Measurements from ENCODE around the gene SYNPR.
"Not testable (repeated sequence)": the region's sequence is repeated elsewhere in the genome, so short reads cannot be mapped to it uniquely, and the experiment has no call there.

The SYNPR gene

DNA sequence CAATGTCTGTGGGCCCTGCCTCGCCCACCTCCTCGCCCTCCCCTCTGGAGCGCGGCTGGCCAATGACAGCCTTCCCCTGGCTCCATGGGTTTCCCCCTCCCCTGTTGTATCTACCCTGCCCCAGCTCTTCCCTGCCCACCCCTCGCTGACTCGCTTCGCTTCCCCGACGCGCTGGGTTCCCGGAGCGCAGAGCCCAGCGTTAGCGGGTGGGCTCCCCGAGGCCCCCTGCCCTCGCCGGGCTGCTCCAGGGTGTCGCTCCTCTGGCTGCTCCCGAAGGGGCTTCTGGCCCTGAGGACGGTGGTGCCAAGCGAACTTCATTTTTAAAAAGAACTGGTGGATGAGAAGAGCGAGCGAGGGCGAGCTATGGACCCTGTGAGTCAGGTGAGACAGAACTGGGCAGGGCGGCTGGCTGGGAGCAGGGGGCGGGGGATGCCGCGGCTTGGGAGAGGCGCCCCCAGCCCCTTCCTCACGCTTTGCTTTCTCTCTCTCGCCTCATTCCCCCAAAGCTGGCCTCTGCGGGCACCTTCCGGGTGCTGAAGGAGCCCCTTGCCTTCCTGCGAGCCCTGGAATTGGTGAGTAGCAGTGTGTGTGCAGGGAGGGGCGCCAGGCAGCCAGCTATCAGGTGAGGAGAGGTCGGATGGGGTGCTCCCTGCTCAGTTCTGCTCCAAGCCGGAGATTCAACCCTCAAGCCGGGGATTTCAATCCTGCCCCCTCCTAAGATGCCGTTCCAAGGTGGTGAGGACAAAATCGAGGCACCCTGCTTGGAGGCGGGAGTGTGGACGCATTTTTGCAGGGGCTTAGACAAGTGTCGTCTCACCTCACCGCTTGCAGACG lies at the start of gene SYNPR:
Gene SYNPR, plus strand, starts transcription at position 138 of the 834 bp plus-strand sequence.
- H3K27ac ChIP-seq, result no peak within 1 kb of the TSS
- DNase-seq (ENCODE audit: low read depth, low spot score), result no peak

- no peak overlapping the region for H3K27ac ChIP-seq
- DNase-seq (ENCODE audit: low read depth, low spot score), result no peak
Measured at GRCh38 chr3:63228677-63229076, 49.4 kb upstream of the SYNPR start.

DNA sequence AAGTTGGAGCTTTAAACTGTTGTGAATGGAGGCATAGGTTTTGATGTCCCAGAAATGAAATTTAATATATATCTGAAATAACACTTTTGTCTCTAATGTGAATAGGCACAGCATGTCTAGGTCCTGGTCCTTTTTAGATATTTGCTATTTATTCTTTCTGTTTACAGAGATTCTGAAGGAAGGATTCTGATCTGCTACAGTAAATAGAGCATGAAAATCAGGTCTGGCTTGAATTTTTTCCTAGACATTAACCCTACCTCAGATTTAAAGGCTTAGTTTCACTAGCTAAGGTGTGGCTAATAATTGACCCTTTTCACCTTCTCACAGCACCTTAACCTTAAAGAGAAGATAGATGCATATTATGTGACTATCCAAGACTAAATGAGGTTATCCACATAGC lies 48.0 kb upstream of the SYNPR start:
- no peak for DNase-seq (ENCODE audit: low read depth, low spot score)
- H3K27ac ChIP-seq, result no peak overlapping the region

DNA sequence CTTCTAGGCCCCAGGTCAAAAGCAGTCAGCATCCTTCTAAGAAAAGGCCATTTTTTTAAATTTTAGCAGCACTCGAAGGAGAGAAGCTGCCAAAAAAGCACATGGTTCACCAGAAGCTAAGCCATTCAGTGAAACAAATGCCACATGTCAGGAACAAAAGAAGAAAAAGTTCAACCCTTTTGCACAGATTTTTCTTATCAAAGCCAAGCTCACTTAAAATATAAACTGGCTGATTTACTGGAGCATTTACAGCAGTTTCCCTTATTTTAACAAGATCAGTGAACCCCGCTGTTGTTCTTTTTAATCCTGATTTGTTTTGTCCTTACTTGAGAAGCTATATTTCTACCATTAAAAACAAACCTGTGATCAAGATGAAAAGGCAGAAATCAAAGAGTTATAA lies 46.5 kb upstream of the SYNPR start:
- no peak for DNase-seq (ENCODE audit: low read depth, low spot score)
- H3K27ac ChIP-seq, result no peak overlapping the region

DNA sequence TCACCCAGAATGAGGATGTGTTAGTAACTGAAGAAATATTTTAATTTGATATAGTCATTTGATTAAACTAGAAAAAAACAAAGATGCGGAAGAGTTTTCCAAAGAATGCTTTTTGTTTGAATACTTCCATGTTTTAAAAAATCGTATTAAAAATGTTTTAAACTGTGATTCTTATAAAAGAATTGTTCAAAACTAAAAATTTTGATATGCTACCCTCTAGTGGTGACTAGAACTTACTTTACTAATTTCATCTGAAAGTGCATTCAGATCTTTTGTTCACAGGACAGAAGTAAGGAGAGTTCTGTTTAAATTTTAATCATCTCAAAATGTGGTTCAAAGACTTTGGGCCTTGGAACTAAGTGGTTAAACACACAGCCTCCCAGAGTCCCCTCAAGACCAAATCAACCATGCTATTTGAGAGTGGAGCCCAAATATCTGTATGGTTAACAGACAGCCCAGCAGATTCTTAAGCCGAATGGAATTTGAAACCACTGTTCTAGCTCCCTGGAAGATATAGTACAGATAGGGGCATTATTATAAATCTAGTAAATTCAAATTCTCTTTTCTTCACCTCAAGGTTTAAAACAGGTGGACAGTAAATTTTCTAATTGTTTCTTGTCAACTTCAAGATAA lies 45.2 kb upstream of the SYNPR start:
- no peak overlapping the region for H3K27ac ChIP-seq
- DNase-seq (ENCODE audit: low read depth, low spot score), result no peak

DNA sequence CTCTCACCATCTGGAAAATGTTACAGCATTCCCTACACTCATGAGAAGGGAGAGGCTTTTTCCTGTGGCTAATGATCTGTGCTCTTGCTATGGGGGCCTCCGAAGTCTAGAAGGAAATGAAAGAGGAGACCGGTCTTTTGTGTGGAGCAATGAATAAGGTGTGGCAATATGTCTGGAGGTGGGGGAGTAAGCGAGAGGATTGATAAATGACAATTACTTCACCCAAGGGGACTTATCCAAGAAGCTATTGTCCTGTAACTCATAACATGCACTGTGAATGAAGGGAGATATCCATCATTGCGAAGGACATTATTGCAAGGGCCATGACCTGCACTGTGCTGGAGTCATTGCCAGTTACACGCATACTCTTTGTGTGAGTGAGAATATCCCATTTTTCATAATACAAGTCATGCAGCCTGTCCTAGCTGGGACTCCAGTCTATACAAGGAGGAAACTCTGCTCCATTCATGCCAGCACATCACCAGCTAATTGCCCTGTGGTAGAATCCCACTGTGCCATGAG lies 37.7 kb upstream of the SYNPR start:
- no peak for DNase-seq (ENCODE audit: low read depth, low spot score)
- no peak overlapping the region for H3K27ac ChIP-seq

- DNase-seq (ENCODE audit: low read depth, low spot score), result no peak
- H3K27ac ChIP-seq, result no peak overlapping the region
Measured at GRCh38 chr3:63242124-63242523, 36.0 kb upstream of the SYNPR start.

DNA sequence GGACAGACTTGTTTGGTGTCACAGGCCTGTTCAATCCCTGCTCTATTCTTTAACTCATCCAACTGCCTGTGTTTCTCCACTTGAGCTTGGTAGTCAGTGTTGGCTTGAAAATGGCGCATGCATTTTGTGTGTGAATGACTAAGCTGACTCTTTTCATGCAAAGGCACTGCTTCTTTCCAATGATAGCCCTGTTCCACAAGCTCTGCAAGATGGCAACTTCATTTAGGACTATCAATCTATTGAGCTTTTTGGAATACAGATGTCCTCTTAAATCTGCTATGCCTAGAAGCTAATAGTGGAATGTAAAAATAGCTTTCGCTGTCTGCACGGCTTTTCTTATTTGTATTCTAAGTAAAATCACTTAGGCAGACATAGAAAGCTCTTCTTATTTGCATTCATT lies 33.6 kb upstream of the SYNPR start:
- DNase-seq (ENCODE audit: low read depth, low spot score), result no peak
- H3K27ac ChIP-seq, result no peak overlapping the region

DNA sequence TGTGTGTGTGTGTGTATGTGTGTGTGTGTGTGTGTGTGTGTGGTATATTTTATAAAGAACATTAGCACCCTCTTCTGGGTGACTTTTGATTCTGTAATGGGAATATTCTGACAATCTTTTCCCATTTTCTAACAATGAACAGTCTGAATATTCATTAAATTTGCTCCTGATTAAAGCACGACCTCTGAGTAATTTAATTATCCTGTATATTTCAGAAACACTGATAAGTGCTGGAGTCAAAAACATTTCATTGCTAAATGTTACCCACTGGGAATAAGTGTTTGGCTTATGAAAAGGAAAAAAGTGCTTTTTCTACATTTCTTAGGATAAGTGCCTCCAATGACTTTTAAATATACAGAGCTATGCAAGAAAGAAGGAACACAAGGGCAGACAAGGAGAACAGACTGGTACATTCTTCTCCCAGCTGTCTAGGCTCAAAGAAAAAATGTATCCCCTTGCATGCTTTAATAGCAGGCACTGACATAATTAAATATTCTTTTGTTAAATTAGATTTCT lies 32.3 kb upstream of the SYNPR start:
- H3K27ac ChIP-seq, result no peak overlapping the region
- DNase-seq (ENCODE audit: low read depth, low spot score), result no peak

GRCh38 chr3:63248015-63248414 lies 30.1 kb upstream of the SYNPR start:
- H3K27ac ChIP-seq, result no peak overlapping the region
- DNase-seq (ENCODE audit: low read depth, low spot score), result no peak

- no peak overlapping the region for H3K27ac ChIP-seq
- DNase-seq (ENCODE audit: low read depth, low spot score), result no peak
Measured at GRCh38 chr3:63251499-63251898, 26.6 kb upstream of the SYNPR start.

DNA sequence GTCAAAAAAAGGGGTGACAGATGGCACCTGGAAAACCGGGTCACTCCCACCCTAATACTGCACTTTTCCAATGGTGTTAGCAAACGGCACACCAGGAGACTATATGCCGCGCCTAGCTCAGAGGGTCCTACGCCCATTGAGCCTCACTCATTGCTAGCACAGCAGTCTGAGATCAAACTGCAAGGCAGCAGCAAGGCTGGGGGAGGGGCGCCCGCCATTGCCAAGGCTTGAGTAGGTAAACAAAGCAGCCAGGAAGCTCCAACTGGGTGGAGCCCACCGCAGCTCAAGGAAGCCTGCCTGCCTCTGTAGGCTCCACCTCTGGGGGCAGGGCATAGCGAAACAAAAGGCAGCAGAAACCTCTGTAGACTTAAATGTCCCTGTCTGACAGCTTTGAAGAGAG lies 22.3 kb upstream of the SYNPR start:
- not testable (repeated sequence) for DNase-seq (ENCODE audit: low read depth, low spot score); H3K27ac ChIP-seq

- no peak overlapping the region for H3K27ac ChIP-seq
- DNase-seq (ENCODE audit: low read depth, low spot score), result no peak
Measured at GRCh38 chr3:63264716-63265115, 13.4 kb upstream of the SYNPR start.

DNA sequence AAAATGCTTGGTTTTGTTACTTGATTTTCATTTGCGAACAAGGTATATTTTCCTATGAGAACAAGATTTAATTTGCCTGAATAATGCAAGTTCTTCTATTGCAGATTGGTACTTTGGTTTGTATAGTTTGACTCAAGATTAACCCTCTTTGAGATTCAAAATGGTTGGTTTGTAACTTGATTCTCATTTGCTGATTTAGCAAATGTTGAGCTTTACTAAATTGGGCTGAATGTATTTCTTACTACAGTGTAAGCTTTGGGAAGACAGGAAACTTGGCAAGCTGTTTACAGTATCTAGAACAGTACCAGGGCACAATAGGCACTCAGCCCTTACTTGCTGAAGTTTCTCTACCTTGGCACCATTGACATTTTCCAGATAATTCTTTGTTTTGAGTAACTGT lies 3.7 kb upstream of the SYNPR start:
- no peak for DNase-seq (ENCODE audit: low read depth, low spot score)
- H3K27ac ChIP-seq, result no peak overlapping the region

DNA sequence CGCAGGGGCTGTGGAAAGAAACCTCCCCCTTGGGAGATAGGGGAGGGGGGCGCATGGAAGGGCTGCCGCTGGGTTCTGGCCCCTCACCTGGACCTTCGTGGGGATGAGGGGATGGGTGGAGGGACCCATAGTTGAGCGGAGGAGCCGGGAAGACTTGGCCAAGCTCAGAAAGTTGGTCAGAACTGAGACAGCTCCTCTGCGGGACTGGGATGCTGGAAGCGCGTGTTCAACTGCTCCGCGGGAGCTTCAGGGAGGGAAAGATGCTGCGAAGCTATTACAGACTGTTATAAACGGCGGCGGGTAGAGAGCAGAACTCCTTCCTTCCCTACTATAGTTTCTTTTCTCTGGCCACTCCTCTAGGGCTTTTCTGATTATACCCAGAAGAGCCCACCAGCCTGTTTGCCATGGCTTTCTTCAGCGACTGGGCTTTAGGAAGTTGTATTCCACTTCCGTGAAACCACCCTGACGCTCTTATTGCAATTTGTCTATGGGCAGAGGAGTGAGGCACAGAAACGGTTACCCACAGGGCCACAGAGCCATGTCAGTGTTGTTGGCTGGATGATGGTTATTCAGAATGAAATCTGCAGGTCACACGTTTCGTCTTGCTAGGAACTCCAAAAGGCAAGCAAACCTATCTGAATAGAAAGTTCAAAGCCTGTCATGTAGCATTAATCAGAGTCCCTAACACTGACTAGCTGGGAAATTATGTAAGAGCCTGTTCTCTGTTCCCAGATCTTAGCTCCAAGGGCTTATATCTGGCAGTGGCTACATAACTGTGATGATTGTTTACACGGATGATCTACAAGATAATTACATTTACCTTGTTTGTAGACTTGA lies 1.1 kb downstream of the SYNPR start:
- no peak overlapping the region for H3K27ac ChIP-seq
- DNase-seq (ENCODE audit: low read depth, low spot score), result no peak

DNA sequence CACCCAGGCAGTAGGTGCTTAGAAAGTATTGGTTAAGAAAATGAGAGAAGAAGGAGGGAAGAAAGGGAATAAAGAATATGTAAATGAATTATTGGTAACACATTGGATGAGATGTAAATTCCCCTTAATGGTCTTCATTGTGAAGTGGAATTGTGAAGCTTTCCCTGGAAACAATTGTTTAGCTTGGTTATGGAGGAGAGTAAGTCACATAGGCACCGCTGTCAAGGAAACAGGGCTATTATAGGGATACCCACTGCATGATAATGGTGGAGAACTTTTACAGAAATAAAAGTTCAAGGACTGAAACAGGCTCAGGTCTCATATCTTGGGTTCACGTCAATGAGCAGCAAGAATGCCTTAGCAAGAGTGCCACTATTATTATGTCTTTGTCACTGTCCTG lies 9.5 kb downstream of the SYNPR start:
- no peak overlapping the region for H3K27ac ChIP-seq
- no peak for DNase-seq (ENCODE audit: low read depth, low spot score)

DNA sequence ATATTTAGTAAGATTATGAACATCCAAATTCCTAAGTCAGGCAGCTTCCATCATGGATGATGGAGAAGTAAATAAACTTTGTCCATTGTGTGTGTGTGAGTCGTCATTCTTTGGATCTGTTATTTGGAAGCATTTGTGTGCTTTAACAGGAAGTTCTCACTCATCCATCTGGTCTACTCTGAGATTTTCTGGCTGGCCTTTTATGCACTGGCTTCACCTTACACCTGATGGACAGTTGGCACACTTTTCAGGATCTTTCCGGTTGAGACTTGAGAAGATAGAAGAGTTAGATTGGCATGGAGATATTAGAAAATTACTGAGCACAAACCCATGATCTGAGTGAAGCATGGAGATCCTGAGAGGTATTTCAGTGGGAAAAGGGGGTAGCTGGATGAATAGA lies 12.6 kb downstream of the SYNPR start:
- no peak overlapping the region for H3K27ac ChIP-seq
- no peak for DNase-seq (ENCODE audit: low read depth, low spot score)

- no peak overlapping the region for H3K27ac ChIP-seq
Measured at GRCh38 chr3:63294332-63294731, 16.2 kb downstream of the SYNPR start.

GRCh38 chr3:63295356-63295755 lies 17.2 kb downstream of the SYNPR start:
- H3K27ac ChIP-seq, result no peak overlapping the region
- DNase-seq (ENCODE audit: low read depth, low spot score), result no peak

More at GRCh38 chr3:63294332-63294731, 16.2 kb downstream of the SYNPR start:
- no peak for DNase-seq (ENCODE audit: low read depth, low spot score)

DNA sequence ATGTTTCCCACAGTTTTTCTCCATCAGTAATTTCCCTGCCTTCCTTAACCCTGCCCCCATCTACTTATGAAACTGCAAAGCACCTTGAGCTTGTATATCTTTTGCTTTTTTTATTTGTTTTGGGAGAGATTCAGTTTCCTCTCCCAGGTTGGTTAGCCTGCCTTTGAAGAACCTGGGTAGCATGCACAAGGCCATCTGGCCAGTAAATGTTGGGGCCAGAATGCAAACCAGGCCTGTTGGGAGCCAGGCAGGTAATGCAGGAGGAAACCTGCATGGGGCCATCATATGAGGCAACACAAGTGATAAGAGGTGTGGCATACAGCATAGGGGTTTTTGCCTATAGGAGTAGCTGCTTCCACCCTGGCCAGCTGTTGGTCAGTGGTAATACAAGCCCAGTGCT lies 17.7 kb downstream of the SYNPR start:
- no peak for DNase-seq (ENCODE audit: low read depth, low spot score)
- no peak overlapping the region for H3K27ac ChIP-seq

DNA sequence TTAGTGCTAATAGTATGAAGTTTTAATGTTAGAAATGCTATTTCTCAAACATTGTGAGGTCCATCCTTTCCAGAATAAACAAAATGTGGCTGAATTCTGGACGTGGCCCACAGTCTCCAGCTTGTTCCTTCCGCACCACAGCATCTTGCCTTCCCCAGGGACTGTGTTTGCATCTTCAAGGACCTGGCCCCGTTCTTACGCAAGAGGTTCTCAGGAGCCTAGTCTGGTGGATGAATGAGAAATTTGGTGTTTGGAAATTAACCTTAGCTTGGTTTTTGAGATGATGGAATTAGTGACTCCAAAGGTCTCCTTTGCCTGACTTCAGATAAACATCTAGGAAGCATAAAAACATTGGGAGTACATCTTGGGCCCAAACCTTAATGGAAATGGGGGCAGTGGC lies 18.1 kb downstream of the SYNPR start:
- DNase-seq (ENCODE audit: low read depth, low spot score), result no peak

More for the DNA sequence above, 18.1 kb downstream of the SYNPR start:
- H3K27ac ChIP-seq, result no peak overlapping the region

All from epithelial cell of prostate (primary cell).